Measurements from ENCODE around the gene DUSP22.

The DUSP22 gene

GRCh38 chr6:308768-309167 lies 16.5 kb downstream of the DUSP22 start:
- no peak for DNase-seq (ENCODE audit: low read depth in 2 of 2)

DNA sequence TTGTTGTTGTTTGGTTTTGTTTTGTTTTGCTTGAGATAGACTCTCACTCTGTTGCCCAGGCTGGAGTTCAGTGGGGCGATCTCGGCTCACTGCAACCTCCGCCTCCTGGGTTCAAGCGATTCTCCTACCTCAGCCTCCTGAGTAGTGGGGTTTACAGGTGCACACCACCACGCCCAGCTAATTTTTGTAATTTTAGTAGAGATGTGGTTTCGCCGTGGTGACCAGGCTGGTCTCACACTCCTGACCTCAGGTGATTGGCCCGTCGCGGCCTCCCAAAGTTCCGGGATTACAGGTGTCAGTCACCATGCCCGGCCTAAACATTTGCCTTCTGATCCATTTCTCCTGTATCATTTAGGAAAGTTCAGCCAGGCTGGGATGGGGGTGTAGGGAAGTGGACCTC lies 17.7 kb downstream of the DUSP22 start:
- no peak for DNase-seq (ENCODE audit: low read depth in 2 of 2)

DNA sequence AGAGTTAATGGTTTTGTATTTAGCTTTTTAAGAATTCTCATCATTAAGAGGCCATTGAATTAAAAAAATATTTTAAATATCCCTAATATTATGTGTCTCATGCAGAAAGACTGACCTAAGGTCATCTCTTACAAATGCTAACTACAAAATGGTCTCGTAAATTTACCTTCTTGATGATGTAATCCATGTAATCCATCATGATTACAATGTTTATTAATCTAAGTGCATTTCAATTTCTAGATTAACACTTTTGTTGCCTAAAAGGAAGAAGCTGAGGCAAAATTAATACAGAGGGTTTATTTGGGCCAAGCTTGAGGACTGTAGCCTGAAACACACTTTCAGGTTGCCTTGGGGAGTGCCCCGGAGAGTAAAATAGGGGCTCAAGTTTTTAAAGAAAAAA lies 18.4 kb downstream of the DUSP22 start:
- no peak for DNase-seq (ENCODE audit: low read depth in 2 of 2)

DNA sequence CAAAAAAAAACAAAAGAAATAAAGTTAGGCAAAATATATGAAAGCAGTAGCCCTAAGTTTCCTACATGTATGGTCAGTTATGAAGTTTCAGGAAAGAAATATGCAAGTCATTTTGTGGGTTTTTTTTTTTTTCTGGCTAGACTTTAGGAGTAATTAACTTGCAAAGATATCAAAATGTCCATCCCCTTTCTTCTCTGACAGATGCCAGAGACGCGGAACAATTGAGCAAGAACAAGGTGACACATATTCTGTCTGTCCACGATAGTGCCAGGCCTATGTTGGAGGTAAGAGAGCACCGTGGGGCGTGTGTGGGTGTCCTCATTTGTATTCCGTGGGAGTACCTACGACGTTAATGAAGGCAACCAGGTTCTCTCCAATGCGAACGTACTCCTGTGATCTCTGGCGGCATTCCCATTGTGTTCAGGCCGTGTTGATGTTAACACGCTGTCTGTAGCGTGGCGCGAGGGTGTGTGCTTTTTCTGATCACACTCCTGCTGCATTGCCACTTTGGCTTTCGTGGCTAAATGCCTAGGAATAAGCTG lies 19.5 kb downstream of the DUSP22 start:
- DNase-seq (ENCODE audit: low read depth in 2 of 2) = no peak

GRCh38 chr6:313087-313486 lies 20.8 kb downstream of the DUSP22 start:
- no peak for DNase-seq (ENCODE audit: low read depth in 2 of 2)

- no peak for DNase-seq (ENCODE audit: low read depth in 2 of 2)
These were observed 21.6 kb downstream of the DUSP22 start for GRCh38 chr6:313917-314316.

DNA sequence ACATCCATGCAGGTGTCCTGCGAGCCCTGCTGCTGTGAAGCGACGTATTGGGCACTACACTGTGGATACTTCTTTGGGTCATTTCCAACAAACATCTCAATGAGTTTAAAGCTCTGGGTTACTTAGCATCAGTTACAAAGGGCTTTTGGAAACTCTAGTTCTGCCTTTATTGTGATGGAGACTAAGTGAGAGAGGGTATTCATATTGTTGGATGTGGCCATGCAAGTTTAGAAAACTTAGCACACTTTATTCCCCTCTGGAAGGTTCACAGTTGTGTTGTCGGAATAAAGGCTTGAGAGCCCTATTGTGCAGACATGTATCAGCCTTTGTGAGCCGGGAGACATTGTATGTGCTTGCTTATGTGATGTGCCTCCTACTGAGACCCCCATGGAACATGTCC lies 22.1 kb downstream of the DUSP22 start:
- DNase-seq (ENCODE audit: low read depth in 2 of 2) = no peak

DNA sequence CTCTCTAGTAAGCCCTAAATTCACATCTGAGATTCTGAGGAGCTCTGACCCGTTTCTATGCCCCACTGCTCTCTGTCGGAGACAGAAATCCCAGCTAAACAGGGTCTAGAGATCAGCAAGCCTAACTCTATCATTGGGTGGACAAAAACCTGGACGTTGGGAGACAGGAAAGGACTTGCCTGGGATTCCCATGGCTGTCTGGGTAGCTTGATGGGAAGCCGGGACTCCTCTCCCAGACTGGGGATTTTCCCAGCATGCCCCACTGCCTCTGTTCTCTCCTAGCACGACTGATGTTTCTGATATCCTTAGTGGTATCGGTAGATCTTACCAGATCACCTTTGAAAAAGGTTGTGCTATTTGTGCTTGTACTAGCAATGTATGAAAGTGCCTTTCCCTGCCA lies 22.9 kb downstream of the DUSP22 start:
- no peak for DNase-seq (ENCODE audit: low read depth in 2 of 2)

- DNase-seq (ENCODE audit: low read depth in 2 of 2) = no peak
These were observed 23.9 kb downstream of the DUSP22 start for GRCh38 chr6:315921-316752.

DNA sequence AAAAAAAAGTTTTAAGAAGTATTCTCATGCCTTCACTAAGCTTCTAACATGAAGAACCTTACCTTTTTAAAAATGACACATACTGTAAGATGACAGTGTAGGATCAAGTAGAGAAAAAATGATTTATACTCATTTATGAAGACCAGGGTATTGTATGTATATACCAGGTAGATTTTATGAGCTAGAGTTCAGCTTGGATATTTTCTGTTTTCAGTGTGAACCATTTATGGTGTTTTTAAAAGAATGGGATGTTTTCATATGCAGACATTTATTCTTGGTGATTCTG lies 24.4 kb downstream of the DUSP22 start:
- no peak for DNase-seq (ENCODE audit: low read depth in 2 of 2)

GRCh38 chr6:317060-317447 lies 24.8 kb downstream of the DUSP22 start:
- DNase-seq (ENCODE audit: low read depth in 2 of 2) = no peak

DNA sequence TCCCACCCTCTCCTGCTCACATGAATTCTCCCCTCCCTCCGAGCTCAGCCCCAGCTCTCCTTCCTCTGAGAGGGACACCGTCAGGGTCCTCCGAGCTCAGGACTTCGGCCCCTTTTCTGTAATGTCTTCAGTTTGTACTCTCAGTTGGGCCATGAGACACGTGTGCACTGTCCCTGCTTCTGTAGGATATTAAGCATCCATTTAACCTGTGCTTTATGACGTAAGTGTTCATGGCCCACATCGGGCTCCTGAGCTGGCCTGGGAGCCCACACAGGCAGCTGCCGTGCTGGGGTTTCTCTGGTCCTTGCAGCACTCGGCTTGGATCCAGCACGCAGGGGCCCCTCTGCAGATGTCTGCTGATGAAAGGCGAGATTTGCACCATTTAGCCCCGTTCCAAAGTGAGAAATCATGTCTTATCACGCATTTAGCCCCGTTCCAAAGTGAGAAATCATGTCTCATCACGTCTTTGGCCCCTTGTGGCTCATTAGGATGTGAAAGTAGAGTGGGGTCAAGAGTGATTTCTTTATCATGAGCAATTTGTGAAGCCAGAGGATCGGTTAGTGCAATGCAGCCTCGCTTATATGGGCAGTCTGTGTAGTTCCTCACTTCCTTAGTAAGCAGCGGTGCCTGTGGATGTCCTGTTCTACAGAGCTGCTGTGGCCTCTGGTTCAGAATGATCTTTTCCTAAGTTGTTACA lies 25.3 kb downstream of the DUSP22 start:
- DNase-seq (ENCODE audit: low read depth in 2 of 2) = no peak

- no peak for DNase-seq (ENCODE audit: low read depth in 2 of 2)
These were observed 26.1 kb downstream of the DUSP22 start for GRCh38 chr6:318243-318890.

GRCh38 chr6:319177-320131 lies 27.2 kb downstream of the DUSP22 start:
- no peak for DNase-seq (ENCODE audit: low read depth in 2 of 2)

DNA sequence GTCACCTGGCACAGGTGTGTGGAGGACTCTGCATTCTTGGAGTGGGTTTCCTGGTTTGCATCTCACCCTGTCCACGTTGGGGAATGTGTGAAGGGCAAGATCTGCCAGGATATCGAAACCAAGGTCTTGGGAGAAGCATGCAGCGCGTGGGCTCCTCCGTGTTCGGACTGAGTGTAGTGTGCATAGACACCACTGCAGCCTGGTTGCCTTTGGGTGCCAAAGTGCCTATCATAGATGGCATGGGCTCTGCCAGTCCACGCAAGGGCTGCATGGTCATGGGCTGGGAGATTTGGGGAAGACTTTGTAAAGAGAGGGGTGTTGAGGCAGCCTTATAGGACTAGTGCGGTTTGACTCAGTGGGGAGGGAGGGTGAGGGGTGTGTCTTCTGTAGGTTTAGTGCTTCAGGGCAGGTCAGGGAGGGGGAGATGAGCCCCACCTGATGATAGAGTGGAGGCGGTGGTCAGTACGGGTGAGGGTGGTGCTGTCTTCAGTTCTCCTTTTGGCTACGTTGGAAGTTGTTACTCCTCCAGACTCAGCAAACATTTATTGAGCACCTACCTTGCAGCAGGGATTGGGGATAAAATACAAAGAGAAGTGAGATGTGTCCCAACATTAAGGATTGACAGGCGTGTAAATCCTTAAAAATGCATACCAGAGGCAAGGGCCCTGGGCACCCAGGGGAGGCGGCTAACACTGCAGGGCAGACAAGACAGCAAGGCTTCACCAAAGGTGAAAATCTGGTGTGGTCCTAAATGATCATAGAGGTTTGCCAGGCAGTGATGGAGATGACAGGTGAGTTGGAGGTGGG lies 28.3 kb downstream of the DUSP22 start:
- no peak for DNase-seq (ENCODE audit: low read depth in 2 of 2)

DNA sequence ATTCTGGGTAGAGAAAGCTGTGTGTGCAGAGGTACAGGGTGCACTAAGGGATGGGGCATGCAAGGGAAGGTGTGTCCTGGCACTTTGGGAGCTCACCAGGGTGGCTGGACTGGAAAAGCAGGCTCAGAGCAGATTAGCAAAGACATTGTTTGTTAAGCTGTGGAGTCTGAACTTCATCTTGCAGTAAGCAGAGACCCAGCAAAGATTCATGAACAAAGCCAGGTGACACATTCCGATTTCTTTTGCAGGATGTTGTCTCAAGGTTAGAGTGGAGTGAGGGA lies 28.8 kb downstream of the DUSP22 start:
- no peak for DNase-seq (ENCODE audit: low read depth in 2 of 2)

GRCh38 chr6:321536-322258 lies 29.4 kb downstream of the DUSP22 start:
- DNase-seq (ENCODE audit: low read depth in 2 of 2) = no peak

DNA sequence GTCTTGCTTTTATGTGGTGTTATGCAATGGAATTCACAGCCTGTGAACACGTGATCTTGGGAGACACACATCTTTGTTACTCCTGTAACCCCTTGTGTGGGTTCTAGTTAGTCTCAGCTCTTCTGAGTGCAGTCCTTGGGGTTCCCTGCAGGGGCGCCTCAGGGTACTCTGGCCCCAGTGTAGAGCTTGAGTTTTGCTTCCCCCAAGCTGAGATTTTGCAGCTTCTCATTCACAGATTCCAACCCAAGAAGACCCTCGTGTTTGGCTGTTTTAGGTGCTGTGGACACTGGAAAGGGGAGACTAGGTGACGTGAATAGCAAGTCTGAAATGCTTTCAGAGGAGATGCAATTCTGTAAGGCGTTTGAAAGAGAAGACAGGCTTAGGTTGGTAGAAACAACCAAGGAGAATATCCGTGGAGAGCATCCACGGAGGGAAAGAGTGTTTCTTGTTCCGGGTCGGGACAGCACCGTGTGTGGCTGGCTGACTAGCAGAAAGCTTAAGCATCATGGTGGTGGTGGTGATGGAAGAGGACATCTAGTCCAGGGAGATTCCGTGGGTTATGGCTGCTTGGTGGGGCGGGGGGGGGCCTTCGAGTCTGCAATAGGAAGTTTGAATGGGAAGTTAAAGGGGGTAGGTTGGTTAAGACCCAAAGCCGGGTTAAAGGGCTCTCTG lies 30.1 kb downstream of the DUSP22 start:
- DNase-seq (ENCODE audit: low read depth in 2 of 2) = no peak

DNA sequence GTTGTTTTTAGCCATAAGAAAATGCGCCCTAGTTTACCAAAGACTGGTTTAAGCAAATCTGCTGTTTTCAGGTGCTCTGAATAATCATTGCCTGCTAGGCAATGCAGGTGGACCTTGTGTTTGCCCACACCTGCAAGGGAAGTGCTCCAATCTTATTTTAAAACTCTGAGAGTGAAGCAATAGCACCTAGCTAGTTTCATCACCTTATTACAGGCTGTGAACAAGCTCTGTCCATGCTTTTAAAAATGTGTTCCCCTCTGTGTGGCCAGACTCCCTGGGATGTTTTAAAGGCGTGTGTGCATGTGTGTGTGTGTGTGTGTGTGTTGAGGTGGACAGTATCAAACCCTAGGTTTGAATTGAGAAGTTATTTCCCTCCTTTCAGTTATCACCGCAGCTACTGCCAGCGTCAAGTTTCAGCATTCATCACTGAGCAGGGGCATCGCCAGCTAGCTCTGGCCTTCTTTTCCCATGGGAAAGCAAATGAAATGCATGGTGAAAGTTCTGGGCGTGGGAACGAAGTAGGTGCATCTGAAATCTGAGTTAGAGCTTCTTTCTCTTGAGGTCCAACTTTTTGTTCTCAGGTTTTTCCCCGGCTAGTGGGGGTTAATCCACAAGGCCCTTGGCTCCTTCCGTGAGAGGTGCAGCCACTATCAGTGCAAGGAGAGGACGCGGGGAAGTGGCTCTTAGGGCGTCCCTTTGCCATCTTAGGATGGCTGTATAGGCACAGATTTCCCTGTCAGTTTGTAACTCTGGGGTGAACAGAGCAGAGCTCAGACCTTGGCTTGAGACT lies 30.8 kb downstream of the DUSP22 start:
- no peak for DNase-seq (ENCODE audit: low read depth in 2 of 2)
